ENCODE data around the gene ABCC11.

Gene ABCC11

DNA sequence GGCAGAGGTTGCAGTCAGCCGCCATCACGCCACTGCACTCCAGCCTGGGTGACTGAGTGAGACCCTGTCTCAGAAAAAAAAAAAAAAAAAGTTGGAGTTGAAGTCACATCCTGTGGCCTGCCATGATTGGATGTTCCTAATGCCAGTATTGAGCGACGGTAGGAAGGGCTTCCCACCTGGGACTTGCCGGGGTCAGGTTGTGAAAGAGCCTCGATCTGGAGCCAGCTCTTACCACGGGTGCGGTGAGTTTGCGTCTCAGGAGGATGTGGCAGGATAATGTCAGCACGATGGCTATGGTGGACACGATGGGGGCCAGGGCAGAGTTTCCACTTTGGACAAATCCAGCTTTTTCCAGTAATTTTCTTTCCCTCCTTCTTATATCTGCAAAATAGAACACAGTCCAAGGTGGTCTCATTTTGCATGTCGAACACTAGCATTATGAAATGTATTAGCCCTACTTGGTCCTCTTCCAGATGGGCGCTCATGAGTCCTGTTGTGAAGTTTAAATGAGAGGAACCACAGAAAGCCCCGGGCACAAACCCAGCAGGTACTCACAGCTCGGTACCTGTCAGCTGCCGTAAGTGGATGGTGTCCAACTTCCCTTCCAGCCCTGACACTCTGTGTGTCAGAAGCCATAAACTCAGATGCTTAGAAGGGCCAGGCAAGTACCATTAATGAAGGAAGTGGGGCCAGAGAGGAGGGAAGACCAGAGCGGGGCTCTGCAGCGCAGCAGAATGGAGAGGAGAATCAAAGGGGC, 113.7 kb downstream of the ABCC11 start:
- H3K36me3 ChIP-seq (ENCODE audit: insufficient read depth, low read length) = no peaks in the 10 kb centered on the region
- H3K4me1 ChIP-seq (ENCODE audit: insufficient read depth, low read length) = no peaks in the 10 kb centered on the region
- ATAC-seq (ENCODE audit: insufficient read depth, low read depth) (no peak), DNase-seq (no peak)
- no peaks in the 10 kb centered on the region for H3K79me2 ChIP-seq (ENCODE audit: insufficient read depth, low read length)
- no peak overlapping the region for H3K9ac ChIP-seq (ENCODE audit: low read depth, low read length)
- no peaks in the 10 kb centered on the region for H3K27me3 ChIP-seq (ENCODE audit: insufficient read depth, low read length, poor library complexity)
- H3K9me3 ChIP-seq (ENCODE audit: insufficient read depth, low read length, severe bottlenecking) = no peaks in the 10 kb centered on the region
- H4K20me1 ChIP-seq (ENCODE audit: insufficient read depth, low read length) = no peaks in the 10 kb centered on the region
- no peak overlapping the region for H2AFZ ChIP-seq (ENCODE audit: low read depth, low read length)
- no peak overlapping the region for H3K27ac ChIP-seq (ENCODE audit: low read length)
- no peak overlapping the region for H3K4me3 ChIP-seq (ENCODE audit: low read depth in 1 of 2, low read length in 2 of 2)
- no peak overlapping the region for H3K4me2 ChIP-seq (ENCODE audit: insufficient read depth, low read length)
- TF ChIP-seq, protein P1, sequence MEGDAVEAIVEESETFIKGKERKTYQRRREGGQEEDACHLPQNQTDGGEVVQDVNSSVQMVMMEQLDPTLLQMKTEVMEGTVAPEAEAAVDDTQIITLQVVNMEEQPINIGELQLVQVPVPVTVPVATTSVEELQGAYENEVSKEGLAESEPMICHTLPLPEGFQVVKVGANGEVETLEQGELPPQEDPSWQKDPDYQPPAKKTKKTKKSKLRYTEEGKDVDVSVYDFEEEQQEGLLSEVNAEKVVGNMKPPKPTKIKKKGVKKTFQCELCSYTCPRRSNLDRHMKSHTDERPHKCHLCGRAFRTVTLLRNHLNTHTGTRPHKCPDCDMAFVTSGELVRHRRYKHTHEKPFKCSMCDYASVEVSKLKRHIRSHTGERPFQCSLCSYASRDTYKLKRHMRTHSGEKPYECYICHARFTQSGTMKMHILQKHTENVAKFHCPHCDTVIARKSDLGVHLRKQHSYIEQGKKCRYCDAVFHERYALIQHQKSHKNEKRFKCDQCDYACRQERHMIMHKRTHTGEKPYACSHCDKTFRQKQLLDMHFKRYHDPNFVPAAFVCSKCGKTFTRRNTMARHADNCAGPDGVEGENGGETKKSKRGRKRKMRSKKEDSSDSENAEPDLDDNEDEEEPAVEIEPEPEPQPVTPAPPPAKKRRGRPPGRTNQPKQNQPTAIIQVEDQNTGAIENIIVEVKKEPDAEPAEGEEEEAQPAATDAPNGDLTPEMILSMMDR (IDR thresholded peaks at IDR 0.05; ENCODE audit: borderline replicate concordance, extremely low read depth, low read length, poor library complexity, severe bottlenecking) = no peak
- no peak for TF ChIP-seq EZH2 (IDR thresholded peaks at IDR 0.05; ENCODE audit: borderline replicate concordance, low read depth, low read length, severe bottlenecking)

- Histone ChIP-seq H3K4me2 (ENCODE audit: insufficient read depth, low read length) (no peak overlapping the region), H3K27me3 (ENCODE audit: insufficient read depth, low read length, poor library complexity) (no peaks in the 10 kb centered on the region), H2AFZ (ENCODE audit: low read depth, low read length) (no peak overlapping the region), H3K79me2 (ENCODE audit: insufficient read depth, low read length) (no peaks in the 10 kb centered on the region), H3K9ac (ENCODE audit: low read depth, low read length) (no peak overlapping the region), H3K4me1 (ENCODE audit: insufficient read depth, low read length) (no peaks in the 10 kb centered on the region), H3K4me3 (ENCODE audit: low read depth in 1 of 2, low read length in 2 of 2) (no peak overlapping the region), H3K36me3 (ENCODE audit: insufficient read depth, low read length) (no peaks in the 10 kb centered on the region), H3K27ac (ENCODE audit: low read length) (no peak overlapping the region), H4K20me1 (ENCODE audit: insufficient read depth, low read length) (no peaks in the 10 kb centered on the region), H3K9me3 (ENCODE audit: insufficient read depth, low read length, severe bottlenecking) (no peaks in the 10 kb centered on the region)
- no peak for DNase-seq
- TF ChIP-seq, protein P1 (IDR thresholded peaks at IDR 0.05; ENCODE audit: borderline replicate concordance, extremely low read depth, low read length, poor library complexity, severe bottlenecking) = no peak
- TF ChIP-seq EZH2 (IDR thresholded peaks at IDR 0.05; ENCODE audit: borderline replicate concordance, low read depth, low read length, severe bottlenecking) = no peak
- no peak for ATAC-seq (ENCODE audit: insufficient read depth, low read depth)
These were observed 114.6 kb downstream of the ABCC11 start for GRCh38 chr16:48132696-48133095.

GRCh38 chr16:48131201-48131935, 116.0 kb downstream of the ABCC11 start:
- H3K4me2 ChIP-seq (ENCODE audit: insufficient read depth, low read length) = no peak overlapping the region
- no peak overlapping the region for H3K9ac ChIP-seq (ENCODE audit: low read depth, low read length)
- no peaks in the 10 kb centered on the region for H4K20me1 ChIP-seq (ENCODE audit: insufficient read depth, low read length)
- no peaks in the 10 kb centered on the region for H3K9me3 ChIP-seq (ENCODE audit: insufficient read depth, low read length, severe bottlenecking)
- DNase-seq (no peak), ATAC-seq (ENCODE audit: insufficient read depth, low read depth) (no peak)
- no peaks in the 10 kb centered on the region for H3K36me3 ChIP-seq (ENCODE audit: insufficient read depth, low read length)
- H3K79me2 ChIP-seq (ENCODE audit: insufficient read depth, low read length) = no peaks in the 10 kb centered on the region
- H3K4me3 ChIP-seq (ENCODE audit: low read depth in 1 of 2, low read length in 2 of 2) = no peak overlapping the region
- H3K27me3 ChIP-seq (ENCODE audit: insufficient read depth, low read length, poor library complexity) = no peaks in the 10 kb centered on the region
- no peak for TF ChIP-seq EZH2 (IDR thresholded peaks at IDR 0.05; ENCODE audit: borderline replicate concordance, low read depth, low read length, severe bottlenecking)
- TF ChIP-seq, protein P1 (IDR thresholded peaks at IDR 0.05; ENCODE audit: borderline replicate concordance, extremely low read depth, low read length, poor library complexity, severe bottlenecking) = no peak
- no peak overlapping the region for H3K27ac ChIP-seq (ENCODE audit: low read length)
- no peaks in the 10 kb centered on the region for H3K4me1 ChIP-seq (ENCODE audit: insufficient read depth, low read length)
- no peak overlapping the region for H2AFZ ChIP-seq (ENCODE audit: low read depth, low read length)
